GM12801 (cell line): ENCODE results near the gene NAP1L5.

Source experiments
- TF ChIP-seq, protein P1 (sequence below): IDR thresholded peaks from one replicate; pipeline ENCODE4 v1.5.1; 2011; ENCODE audit warnings: control low read depth; ENCODE audit not compliant: insufficient read length; ENCODE audit errors: extremely low read depth

NAP1L5 gene

DNA sequence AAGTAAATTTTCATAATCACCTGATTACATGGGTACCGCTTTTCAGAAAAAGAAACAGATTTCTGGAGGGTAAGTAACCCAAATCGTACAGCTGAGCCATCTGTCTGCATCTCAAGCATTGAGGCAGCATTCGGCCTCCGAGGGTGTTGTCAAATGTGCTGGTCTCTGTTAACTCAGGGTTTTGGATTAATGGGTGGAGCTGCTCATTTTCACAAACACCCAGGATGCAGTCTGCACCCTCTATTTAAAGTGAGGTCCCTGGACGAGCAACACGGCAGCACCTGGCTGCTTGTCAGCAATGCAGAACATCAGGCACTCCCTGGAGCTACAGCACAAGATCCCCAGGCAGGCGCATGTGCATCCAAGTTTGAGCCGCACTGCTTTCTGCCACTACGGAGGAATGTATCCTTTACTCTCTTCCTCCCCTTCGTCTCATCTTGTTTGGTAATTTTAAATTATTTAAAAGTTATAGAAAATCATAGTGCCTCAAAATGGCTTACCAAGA, 24.7 kb upstream of the NAP1L5 start:
- TF ChIP-seq, protein P1, sequence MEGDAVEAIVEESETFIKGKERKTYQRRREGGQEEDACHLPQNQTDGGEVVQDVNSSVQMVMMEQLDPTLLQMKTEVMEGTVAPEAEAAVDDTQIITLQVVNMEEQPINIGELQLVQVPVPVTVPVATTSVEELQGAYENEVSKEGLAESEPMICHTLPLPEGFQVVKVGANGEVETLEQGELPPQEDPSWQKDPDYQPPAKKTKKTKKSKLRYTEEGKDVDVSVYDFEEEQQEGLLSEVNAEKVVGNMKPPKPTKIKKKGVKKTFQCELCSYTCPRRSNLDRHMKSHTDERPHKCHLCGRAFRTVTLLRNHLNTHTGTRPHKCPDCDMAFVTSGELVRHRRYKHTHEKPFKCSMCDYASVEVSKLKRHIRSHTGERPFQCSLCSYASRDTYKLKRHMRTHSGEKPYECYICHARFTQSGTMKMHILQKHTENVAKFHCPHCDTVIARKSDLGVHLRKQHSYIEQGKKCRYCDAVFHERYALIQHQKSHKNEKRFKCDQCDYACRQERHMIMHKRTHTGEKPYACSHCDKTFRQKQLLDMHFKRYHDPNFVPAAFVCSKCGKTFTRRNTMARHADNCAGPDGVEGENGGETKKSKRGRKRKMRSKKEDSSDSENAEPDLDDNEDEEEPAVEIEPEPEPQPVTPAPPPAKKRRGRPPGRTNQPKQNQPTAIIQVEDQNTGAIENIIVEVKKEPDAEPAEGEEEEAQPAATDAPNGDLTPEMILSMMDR: no peak

DNA sequence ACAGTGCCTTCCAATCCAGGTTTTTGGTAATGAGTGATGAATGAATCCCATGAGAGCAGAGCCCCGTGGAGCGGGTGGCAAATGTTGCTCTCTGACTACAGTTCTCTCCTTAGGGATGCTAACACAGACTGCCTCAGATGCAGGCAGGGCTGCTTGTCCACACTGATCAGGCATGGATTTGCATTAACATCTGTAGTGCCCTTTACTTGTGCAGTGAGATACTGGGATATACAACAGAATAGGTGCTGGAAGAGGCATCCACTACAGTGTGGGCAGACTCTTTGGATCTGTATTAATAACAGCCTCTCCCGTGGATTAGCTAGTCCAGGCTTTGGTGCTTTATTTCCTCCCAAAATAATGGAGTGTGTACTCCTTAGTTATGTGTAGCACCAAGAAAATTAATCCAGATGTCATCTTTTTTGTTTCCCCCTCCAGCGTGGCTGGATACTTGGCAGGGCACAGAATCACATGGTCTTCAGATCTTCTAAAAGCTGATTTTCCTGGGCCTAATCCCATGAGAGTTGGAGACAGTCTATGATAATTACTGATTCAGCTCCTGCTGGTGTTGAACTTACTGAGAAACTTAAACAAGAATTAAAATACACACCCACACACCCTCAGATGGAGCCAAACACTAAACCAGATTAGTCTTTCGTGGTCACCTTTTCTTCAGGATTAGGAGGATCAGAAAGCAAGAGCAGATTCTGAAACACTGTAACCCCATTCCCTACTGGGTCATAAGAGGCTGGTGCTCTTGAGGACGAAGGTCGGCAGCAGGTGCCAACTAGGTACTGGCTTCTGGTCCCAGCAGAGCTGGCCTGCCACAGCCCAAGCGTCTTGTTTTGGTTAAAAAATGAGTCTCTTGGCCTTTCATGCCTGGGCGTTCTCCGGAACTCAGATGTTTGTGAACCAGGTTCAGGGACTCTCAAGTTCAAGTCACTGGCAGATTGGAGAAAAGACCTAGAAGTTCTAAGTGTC, 23.1 kb upstream of the NAP1L5 start:
- TF ChIP-seq, protein P1: no peak

DNA sequence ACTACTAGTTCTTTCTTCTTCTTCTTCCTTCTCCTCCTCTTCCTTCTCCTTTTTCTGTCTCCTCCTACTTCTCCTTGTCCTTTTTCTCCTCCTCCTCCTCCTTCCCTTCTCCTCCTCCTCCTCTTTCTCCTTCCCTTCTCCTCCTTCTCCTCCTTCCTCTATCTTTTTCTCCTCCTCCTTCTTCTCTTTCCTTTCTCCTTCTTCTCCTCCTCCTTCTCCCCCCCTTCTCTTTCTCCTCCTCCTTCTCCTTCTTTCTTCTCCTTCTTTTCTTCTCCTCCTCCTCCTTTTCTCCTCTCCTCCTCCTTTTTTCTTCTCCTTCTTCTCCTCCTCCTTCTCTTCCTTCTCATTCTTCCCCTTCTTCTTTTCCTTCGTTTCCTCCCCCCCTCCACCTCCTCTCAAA, 21.8 kb upstream of the NAP1L5 start:
- TF ChIP-seq, protein P1: no peak

DNA sequence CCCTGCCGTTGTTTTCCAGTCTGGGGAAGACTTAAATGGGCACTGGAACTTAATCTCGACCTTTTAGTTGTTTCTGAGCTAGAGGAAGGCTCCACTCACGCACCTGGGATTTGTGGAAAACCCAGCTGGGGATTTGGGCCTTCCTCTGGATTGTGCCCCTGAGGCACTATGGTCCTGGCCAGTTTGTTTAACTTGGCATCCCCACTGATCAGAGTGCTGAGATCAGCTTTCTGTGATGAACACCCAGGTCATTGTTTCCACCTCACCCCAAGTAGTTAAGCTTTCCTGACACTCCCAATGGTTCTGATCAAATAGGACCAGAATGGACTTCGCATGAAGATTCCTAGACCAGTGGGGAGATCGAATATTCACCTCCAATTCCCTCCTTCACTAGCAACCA, 20.5 kb upstream of the NAP1L5 start:
- TF ChIP-seq, protein P1: no peak

DNA sequence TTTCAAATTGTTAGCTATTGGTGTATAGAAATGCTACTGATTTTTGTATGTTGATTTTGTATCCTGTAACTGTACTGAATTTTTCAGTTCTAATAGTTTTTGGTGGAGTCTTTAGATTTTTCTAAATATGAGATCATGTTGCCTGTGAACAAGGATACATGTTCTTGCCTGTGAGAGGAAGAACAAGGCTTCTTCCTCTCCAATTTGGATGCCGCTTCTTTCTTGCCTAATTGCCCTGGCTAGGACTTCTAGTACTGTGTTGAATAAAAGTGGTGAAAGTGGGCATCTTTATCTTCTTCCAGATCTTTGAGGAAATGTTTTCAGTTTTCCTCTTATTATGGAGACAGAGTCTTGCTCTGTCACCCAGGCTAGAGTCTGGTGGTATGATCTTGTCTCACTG, 16.2 kb upstream of the NAP1L5 start:
- TF ChIP-seq, protein P1: no peak

DNA sequence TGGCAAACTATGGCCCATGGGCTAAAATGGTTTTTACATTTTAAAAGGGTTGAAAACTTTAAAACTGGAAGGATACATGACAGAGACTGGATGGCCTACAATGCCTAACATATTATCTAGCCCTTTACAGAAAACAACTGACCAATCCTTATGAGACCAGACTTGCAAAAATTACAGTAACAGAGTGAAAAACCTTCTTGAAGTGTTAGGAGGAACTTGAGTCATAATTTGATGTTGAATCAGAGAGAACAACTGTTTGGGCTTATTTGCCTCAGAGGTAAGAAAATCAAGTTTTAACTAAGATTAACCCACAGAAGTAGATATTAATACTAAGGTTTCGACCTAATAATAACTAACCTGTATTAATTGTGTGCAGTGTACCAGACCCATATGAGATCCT, 12.4 kb upstream of the NAP1L5 start:
- TF ChIP-seq, protein P1: no peak

DNA sequence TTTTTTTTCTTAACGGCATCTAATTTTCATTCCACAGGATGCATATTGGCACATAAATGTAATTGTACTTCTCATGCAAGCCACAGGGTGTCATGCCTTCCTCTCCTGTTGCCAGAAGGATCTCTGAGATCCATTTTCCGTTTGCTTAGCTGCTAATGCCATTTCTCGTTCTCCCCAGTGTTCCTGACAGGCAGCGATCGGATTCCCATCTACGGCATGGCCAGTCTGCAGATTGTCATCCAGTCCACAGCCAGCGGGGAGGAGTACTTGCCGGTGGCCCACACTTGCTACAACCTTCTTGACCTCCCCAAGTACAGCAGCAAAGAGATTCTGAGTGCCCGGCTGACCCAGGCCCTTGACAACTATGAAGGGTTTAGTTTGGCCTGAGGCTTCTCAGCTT, 8.9 kb upstream of the NAP1L5 start:
- TF ChIP-seq, protein P1: no peak
